Vagina (tissue), 2 donors: ENCODE data around the gene DNM3.

Experiments
- CTCF ChIP-seq, 3 experiments: fragments of 450-650 bp in 2 of 3; fragments of 200-600 bp in 1 of 3; sonication (generic) in 1 of 3; IDR thresholded peaks; one replicate each; pipeline ENCODE4 v1.5.1; 2017 to 2019; ENCODE audit warnings: antibody characterized with exemption in 3 of 3, mild to moderate bottlenecking in 2 of 3, moderate library complexity in 2 of 3
- POLR2A ChIP-seq, 2 donors: fragments of 450-650 bp; IDR thresholded peaks; one replicate each; pipeline ENCODE4 v1.6.1; 2017; ENCODE audit warnings: antibody characterized with exemption in 2 of 2, mild to moderate bottlenecking in 2 of 2, moderate library complexity in 2 of 2
- POLR2AphosphoS5 ChIP-seq, 2 donors: sonication (generic); formaldehyde crosslinking; IDR thresholded peaks; one replicate each; pipeline ENCODE4 v1.9.0; 2017; ENCODE audit warnings: antibody characterized with exemption in 2 of 2, mild to moderate bottlenecking in 2 of 2, low read depth in 1 of 2; ENCODE audit not compliant: insufficient read depth in 1 of 2

DNA sequence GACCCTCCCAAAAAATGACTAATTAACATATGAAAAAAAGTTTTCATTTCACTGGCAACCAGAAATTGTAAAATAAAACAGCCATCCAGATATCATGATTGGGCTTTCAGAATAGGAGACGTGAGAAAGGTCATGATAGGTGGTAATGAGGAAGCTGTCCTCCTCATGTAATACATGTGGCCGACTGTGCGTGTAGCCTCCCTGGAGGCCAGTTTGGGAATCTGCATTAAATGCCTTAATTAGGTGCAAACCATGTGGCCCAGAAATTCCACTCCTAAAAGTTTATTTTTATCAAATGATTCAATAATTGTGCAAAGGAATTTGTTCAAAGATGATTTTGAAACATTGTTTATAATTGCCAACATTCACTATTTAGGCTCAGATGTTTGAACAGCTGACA is 451.5 kb downstream of the DNM3 start:
- no peak for TF ChIP-seq POLR2A (IDR thresholded peaks at IDR 0.05)
- TF ChIP-seq CTCF (IDR thresholded peaks at IDR 0.05) = no peak
- no peak for TF ChIP-seq POLR2AphosphoS5 (IDR thresholded peaks at IDR 0.05; ENCODE audit: insufficient read depth in 1 of 2, low read depth in 1 of 2)
